Activated CD8-positive, alpha-beta memory T cell treated with anti-CD3 and anti-CD28 coated beads for 1 hour (primary cell): ENCODE data around the gene MTFP1.
"Not testable (repeated sequence)": the region's sequence is repeated elsewhere in the genome, so short reads cannot be mapped to it uniquely, and the experiment has no call there.

Experiments
- DNase-seq, 2 donors: peaks; one replicate each; pipeline ENCODE4 v3.0.0-alpha.2; 2020; ENCODE audit warnings: low read depth in 1 of 2; ENCODE audit errors: extremely low read depth in 1 of 2

Gene MTFP1

GRCh38 chr22:30401024-30401423 is 24.5 kb upstream of the MTFP1 start:
- not testable (repeated sequence) for DNase-seq

GRCh38 chr22:30402028-30402765 is 23.4 kb upstream of the MTFP1 start:
- DNase-seq: no peak

GRCh38 chr22:30402766-30403104 is 22.8 kb upstream of the MTFP1 start:
- not testable (repeated sequence) for DNase-seq

DNA sequence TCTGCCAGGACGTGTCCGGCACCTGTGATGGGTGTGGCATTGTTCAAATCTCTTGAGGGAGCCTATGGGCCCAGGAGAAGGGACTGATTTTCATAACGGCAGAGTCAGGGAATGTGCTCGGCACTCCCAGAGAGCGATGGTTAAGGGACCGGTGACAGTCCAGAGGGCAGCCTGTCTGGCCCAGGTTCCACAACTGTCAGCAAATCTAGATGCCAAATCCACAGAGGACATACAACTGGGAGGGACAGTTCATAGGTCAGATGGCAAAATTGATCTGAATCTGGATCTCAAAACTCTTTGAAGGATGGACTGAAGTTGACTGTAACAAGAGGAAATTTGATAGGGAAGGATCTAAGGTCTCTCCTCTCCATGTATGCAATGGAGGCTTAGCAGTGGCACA is 21.3 kb upstream of the MTFP1 start:
- DNase-seq: no peak

GRCh38 chr22:30405731-30406130 is 19.8 kb upstream of the MTFP1 start:
- no peak for DNase-seq

DNA sequence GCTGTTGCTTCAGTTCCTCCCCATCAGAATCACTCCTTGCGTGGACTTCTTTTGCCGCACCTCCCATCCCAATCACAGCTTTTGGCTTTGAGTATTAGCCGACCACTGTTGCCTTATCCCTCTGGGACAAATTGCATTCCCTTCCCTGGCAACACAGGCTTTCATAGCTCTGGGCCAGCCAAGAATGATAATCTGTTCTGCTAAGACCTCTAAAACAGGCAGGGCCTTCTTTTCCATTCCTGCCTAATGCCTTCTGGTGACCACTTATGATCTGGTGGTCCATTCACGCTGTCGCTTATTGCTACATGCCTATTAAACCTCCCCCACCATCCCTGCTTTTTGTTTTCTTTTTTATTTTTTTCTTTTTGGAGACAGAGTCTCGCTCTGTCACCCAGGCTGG is 19.2 kb upstream of the MTFP1 start:
- DNase-seq: no peak

GRCh38 chr22:30408388-30409102 is 17.0 kb upstream of the MTFP1 start:
- DNase-seq: no peak

GRCh38 chr22:30411780-30412179 is 13.8 kb upstream of the MTFP1 start:
- no peak for DNase-seq

DNA sequence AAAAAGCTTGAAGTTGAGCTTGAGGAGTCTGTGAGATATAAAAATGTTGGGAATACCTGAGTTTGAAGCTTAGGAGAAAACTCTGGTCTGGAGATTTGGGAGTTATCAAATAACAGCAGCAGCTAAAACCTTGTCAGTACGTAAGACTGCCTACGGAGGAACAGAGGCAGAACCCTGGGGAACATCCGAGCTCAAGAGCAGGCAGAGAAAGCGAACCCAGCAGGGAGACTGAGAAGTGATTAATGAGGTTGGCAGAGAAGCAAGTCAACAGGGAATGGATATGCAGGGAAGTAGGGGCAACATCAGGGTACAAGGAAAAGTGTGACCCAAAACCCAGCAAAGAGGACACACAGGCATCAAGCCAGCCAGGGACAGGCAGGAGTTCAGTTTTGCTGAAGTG is 12.6 kb upstream of the MTFP1 start:
- DNase-seq: no peak

GRCh38 chr22:30413745-30414524 is 11.6 kb upstream of the MTFP1 start:
- no peak for DNase-seq

DNA sequence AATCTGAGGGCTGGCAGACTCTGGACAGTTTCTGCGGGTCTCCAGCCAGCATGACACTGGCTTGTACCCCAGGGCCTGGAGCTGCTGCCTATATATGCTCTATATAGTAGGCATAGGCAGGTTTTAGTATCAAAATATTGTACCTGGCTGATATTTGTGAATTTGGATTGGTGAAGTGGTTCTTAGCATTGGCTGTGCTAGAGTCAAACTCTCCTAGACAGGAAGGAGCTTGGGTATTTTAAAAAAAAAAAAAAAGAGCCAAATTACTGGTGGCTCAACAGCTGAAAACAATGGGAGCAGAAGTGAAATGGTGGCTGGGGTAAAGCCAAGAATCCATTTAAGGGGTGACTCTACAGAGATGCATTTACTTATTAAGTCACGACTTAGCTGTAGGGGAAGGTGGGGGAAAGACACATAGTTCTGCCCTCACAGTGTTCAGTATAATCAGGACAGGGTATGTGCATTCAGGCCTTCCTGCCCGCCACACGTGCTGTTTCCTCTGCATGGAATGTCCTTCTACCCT is 11.0 kb upstream of the MTFP1 start:
- no peak for DNase-seq

DNA sequence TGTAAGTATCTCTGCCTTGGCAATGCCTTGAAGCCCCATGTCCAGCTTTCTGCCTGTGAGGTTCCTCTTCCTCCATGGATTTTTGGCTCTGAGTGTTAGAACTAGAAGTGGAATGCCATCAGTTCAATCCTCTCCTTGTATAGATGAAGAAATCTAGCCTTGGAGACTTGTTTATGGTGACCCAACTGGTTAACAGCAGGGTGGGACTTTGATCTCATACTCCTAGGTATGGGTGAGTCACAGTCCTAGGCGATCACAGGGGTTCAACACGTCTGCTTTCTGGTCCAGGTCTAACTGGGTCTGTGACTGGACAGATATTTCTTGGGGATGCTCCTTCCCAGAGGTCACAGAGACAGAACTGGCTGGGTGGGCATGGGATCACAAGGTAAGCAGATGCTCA is 9.2 kb upstream of the MTFP1 start:
- DNase-seq: no peak

GRCh38 chr22:30416837-30417236 is 8.7 kb upstream of the MTFP1 start:
- DNase-seq: no peak

DNA sequence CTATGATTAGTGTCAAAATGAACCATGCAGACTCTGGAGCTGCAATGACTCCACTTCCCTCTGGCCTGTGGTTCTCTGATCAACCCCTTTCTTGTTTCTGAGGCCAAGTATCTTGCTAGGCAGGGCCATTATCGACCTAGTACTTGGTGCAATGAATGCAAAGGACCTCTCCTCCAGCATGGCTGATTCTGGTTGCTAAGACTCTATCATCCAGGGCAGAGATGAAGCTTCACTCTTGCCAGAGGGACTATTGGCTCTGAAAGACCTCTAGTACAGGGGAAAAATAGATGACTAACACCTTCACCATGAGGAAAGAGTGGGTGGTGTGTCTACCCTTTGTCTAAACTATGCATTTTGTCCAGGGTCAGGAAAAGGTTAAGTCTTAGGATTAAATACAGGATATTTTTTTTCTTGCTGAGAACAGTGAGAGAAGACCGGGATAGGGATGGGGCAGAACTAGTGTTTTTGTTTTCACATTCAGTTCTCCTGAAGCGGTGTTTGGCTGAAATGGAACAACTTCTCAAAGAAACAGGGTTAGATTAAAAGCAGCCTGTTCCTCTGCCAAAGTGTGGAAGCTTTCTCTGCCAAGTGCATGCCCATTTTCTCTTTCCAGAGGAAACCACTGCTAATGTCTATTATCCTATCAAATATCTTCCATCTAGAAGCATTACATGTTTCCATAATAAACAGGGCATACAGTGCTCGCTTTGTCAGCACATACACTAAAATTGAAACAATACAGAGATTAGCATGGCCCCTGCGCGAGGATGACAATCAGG is 5.0 kb upstream of the MTFP1 start:
- DNase-seq: no peak

- DNase-seq: no peak
Measured at GRCh38 chr22:30421695-30422480, 3.7 kb upstream of the MTFP1 start.

DNA sequence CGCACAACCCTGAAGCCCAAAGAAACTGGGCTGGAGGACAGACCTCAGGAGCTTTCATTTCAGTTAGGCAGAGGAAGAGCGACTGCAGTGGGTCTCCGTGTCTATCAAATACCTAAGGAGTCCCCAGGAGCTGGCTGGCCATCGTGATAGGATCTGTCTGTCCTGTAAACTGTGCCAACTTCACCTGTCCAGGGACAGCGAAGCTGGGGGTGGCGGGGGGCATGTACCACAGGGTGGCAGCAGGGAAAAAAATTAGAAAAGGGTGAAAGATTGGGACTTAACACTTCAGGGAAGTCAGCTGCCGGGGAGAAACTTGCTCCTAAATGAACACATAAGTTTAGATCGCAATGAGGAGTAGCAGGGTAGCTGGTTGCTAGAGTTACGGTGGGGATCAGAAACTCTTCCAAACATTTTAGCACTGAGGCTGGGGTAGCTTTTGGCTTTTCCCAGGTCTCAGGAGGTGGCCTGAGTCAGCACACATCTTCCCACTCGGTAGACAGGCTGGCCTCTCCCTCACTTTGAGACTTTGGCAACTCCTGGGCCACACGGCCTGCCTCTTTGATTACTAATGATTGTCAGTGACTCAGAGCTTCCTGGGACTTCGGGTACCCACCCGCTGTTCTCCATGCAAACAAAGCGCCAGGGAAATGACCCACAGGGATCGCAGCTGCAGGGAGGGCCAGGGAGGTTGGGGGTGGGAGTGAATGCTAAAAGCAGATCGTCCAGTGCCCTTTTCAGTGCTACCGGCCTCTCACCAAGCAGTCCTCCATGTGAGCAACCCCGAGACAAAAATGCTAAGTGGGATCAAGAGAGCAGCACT is 2.9 kb upstream of the MTFP1 start:
- no peak for DNase-seq

GRCh38 chr22:30423301-30423958 is 2.1 kb upstream of the MTFP1 start:
- DNase-seq: no peak

DNA sequence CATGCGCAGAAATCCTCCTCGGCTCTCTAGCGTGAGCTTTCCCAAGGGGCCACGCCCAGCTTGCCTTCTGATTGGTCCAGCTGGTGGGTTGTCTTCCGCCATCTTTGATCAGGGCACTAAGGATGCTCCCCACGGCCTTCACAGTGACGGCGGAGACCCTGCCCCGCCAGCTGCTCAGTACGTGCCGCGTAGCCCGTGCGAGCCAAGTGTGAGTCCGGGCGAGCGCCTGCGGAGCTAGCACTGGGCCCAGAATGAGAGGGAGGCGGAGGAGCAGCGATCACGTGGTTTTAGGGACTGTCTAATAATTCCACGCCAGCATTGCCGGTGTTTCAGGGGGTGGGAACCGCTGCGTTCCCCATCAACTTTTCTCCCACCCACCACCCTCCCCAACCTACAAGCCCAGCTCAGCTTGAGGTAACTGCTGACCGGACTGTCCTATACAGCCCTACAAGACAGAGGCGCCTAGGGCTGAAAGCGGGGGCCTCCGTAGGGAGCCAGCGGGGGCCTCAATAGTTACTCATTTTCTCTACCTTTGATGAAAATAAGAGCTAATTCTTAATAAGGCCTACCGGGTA is 1.5 kb upstream of the MTFP1 start:
- peak; percentile 93 to 98 for DNase-seq
